ENCODE measurements around the gene ABHD12.

Gene ABHD12

GRCh38 chr20:25257130-25257529 lies 133.5 kb downstream of the ABHD12 start:
- TF ChIP-seq CTCF (conservative IDR thresholded peaks at IDR 0.05; ENCODE audit: control insufficient read depth, insufficient read depth, low read depth, low read length) = no peak
- no peak overlapping the region for H3K4me3 ChIP-seq (ENCODE audit: control insufficient read depth, low read depth, low read length)
- DNase-seq (ENCODE audit: low read depth) = no peak

GRCh38 chr20:25256226-25256859 lies 134.3 kb downstream of the ABHD12 start:
- no peak overlapping the region for H3K4me3 ChIP-seq (ENCODE audit: control insufficient read depth, low read depth, low read length)
- TF ChIP-seq CTCF (conservative IDR thresholded peaks at IDR 0.05; ENCODE audit: control insufficient read depth, insufficient read depth, low read depth, low read length) = no peak
- no peak for DNase-seq (ENCODE audit: low read depth)

GRCh38 chr20:25254986-25255680 lies 135.5 kb downstream of the ABHD12 start:
- no peak overlapping the region for H3K4me3 ChIP-seq (ENCODE audit: control insufficient read depth, low read depth, low read length)
- no peak for DNase-seq (ENCODE audit: low read depth)
- no peak for TF ChIP-seq CTCF (conservative IDR thresholded peaks at IDR 0.05; ENCODE audit: control insufficient read depth, insufficient read depth, low read depth, low read length)

- DNase-seq (ENCODE audit: low read depth) = no peak
- TF ChIP-seq CTCF (conservative IDR thresholded peaks at IDR 0.05; ENCODE audit: control insufficient read depth, insufficient read depth, low read depth, low read length) = no peak
- no peak overlapping the region for H3K4me3 ChIP-seq (ENCODE audit: control insufficient read depth, low read depth, low read length)
Observed at GRCh38 chr20:25254571-25254970, 136.1 kb downstream of the ABHD12 start.

GRCh38 chr20:25253606-25254275 lies 136.9 kb downstream of the ABHD12 start:
- H3K4me3 ChIP-seq (ENCODE audit: control insufficient read depth, low read depth, low read length) = no peak overlapping the region
- DNase-seq (ENCODE audit: low read depth) = peak; percentile 42
- no peak for TF ChIP-seq CTCF (conservative IDR thresholded peaks at IDR 0.05; ENCODE audit: control insufficient read depth, insufficient read depth, low read depth, low read length)

GRCh38 chr20:25252686-25253421 lies 137.8 kb downstream of the ABHD12 start:
- TF ChIP-seq CTCF (conservative IDR thresholded peaks at IDR 0.05; ENCODE audit: control insufficient read depth, insufficient read depth, low read depth, low read length) = no peak
- H3K4me3 ChIP-seq (ENCODE audit: control insufficient read depth, low read depth, low read length) = no peak overlapping the region

More at GRCh38 chr20:25252686-25253421, 137.8 kb downstream of the ABHD12 start:
- DNase-seq (ENCODE audit: low read depth) = no peak

Data from fibroblast of mammary gland (primary cell).